ENCODE results near the gene TIFAB. TPM values are rescaled to one million over a fixed set of nuclear protein-coding genes. Genes with fewer than 3 reads are reported as not detected.

Gene TIFAB
- total RNA-seq, 1 experiment from 2014 or later, result not detected

DNA sequence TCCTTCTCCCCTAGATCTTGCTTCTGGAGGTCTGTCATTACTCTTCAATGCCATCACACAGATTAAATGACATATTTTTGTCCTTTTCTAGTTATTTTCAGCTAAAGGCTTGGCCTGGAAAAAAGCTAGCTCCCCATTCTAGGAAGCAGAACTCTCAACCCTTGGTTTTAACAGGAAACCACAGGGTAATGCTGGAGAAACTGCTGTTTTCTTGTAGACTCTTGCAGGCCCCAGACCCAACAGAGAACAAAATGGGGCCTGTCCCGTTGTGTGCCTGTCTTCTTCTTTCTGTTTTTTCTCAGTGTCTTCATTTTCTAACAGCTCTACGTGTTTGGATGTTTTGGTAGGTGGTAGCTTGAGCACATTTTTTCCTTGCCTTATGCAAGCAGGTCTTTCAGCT, 26.5 kb downstream of the TIFAB start:
- no peak for DNase-seq (ENCODE audit: low read depth)

DNA sequence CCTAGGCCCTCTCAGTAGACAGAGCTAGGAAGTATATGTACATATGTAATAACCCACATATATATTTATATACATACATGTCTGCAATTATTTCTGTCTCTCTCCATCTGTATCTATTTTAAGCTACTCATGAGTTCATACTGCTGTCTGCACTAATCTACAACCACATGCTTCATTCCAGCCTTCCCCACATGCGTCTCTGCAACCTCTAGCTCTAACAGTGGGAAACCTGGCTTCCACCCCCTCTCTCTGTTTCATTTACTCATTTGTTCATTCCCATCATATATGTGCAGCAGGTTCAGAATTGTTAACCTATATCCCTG, 28.3 kb downstream of the TIFAB start:
- DNase-seq (ENCODE audit: low read depth), result no peak

DNA sequence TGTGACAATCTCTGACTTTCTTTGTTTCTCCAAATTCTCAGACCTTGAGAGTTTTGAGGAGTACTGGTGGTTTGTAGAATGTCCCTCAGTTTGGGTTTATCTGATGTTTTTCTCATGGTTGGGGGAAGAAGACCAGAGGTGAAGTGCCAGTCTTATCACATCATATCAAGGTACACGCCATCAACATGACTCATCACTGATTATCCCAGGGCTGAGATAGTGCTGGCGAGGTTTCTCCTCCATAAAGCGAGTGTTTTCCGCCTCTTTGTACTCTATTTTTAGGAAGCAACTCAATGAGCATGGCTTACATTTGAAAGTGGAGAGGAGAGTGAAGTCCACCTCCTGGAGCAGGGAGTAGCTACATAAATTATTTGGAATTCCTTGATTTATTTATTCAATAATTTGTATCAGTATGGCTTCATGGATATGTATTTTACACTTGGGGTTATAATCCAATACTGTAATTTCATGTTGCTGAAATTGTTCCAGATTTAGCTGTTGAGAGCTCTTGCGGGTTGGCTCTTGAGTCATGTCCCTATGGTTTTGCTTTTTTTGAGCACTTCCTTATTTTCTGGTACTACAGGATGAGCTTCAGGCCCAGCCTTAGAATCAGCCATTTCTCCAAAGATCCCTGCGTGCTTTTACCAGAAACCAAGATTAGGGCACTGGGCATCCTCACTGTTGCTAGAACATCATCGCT, 28.9 kb downstream of the TIFAB start:
- peak; percentile 68 for DNase-seq (ENCODE audit: low read depth)

- DNase-seq (ENCODE audit: low read depth), result no peak
Measured at GRCh38 chr5:135422419-135422818, 29.7 kb downstream of the TIFAB start.

GRCh38 chr5:135417083-135417482, 35.1 kb downstream of the TIFAB start:
- no peak for DNase-seq (ENCODE audit: low read depth)

DNA sequence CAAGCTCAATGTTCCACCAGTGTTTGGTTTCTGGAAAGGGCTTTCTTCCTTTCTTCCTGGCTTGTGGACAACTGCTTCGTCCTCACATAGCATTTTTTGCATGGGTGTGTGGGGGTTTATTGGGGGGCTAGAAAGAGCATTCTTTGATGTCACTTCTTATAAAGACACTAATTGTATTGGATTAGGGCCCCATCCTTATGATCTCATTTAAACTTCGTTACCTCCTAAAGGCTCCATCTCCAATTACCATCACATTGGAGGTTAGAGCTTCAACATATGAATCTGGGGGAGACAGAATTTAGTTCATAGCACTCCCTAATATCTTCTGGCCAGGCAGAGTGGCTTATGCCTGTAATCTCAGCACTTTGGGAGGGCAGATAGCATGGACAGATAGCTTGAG, 47.1 kb downstream of the TIFAB start:
- no peak for DNase-seq (ENCODE audit: low read depth)

GRCh38 chr5:135402031-135402430, 50.1 kb downstream of the TIFAB start:
- DNase-seq (ENCODE audit: low read depth), result no peak

GRCh38 chr5:135400866-135401265, 51.3 kb downstream of the TIFAB start:
- no peak for DNase-seq (ENCODE audit: low read depth)

- DNase-seq (ENCODE audit: low read depth), result no peak
Measured at GRCh38 chr5:135399794-135400542, 52.2 kb downstream of the TIFAB start.

DNA sequence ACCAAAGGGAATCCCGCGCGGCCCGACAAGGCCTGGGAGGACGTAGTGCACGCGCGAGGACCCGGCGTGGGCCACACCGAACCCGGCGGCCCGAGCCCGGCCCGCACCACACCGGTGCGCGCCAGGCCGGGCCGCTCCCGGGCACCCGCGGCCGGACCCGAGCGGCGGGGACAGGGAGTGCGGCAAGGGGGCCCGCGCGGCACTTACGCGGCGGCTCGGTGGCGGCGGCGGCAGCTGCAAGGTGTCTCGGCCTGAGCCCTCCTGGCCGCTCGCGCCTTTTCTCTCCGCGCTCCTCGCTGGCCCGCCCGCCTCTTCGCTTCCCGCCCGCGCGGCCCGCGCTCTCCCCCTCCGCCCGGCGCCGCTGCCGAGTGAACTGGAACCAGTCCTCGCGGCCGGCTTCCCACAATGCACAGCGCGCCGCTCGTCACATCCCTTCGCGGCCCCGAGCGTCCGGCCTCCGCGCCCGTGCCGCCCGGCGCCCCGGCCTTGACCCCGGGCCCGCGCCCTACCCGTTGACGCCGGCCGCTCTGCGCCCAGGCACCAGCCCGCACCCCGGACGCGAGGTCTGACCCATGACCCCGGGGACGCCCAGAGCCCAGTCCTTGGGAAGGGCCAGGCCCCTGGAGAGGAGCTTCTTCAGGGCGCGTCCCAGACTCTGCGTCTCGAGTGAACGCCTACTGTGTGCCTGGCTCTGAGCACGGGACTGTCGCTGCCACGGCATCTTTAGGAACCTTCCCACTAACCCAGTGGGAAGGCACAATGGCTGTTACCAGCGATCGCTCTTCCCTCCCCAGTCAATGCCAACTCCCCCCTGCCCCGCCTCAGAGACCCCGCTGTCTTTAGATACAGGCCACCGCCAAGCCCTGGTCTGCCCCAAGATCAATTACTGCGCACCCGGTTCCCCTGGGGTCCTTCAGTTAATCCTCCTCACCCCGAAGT, 53.0 kb downstream of the TIFAB start, which contains the start of gene MACROH2A1:
Gene MACROH2A1, minus strand, starts transcription at position 377 of the 939 bp plus-strand sequence. CDS start 10,138 bp downstream, outside the sequence.
- peak; percentile 85 for DNase-seq (ENCODE audit: low read depth)

DNA sequence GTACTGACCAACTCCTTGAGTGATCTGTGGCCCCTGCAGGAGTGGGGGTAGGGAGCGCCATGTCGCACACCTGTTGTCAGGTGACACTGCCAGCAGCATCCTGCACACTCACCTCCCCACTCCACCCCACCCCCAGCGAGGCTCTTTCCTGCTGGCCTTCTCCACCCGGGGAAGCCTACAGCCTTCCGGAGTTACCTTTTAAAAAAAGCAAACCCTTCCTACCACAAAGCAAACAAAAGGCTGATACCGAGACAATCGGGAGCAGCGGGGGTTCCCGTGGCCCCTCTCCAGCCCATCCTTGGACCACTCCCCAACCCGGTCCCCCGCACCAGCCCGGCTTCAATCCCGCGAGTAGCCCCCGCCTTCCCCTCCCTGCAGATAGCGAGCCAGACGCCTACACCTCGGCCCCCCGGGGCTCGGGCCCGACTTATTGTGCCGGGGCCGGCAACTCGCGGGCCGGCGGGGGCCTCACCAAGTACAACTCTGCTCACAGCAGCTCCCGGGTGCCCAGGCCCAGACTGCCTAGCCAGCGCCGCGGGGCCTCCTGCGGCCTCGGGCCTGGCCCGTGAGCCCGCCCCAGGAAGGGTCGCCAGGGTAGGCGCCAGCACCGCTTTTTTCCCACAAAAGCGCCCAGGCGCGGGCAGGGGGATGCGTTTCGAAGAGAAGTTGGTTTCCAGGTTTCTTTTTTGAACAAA, 53.8 kb downstream of the TIFAB start:
- peak; percentile 46 for DNase-seq (ENCODE audit: low read depth)

Other genes starting within 250 kb of the TIFAB start
- 349 and 422 TPM in 2 replicates for gene MACROH2A1, start 53.1 kb downstream of the TIFAB start, total RNA-seq (2014; rRNA removed; shearing (Covaris generic))
- gene DCANP1, start 5.0 kb downstream of the TIFAB start, total RNA-seq (2014; rRNA removed; shearing (Covaris generic)), result not detected in 2 replicates
- gene NEUROG1, start 83.6 kb upstream of the TIFAB start, total RNA-seq (2014; rRNA removed; shearing (Covaris generic)), result not detected in 2 replicates
- 0.62 TPM in 1 of 2 replicates, not detected in the other for gene CXCL14, start 126.6 kb upstream of the TIFAB start, total RNA-seq (2014; rRNA removed; shearing (Covaris generic))

All from M059J (cell line).